IMR-90 (cell line): ENCODE measurements around the gene NRP2. TPM values are rescaled to one million over a fixed set of nuclear protein-coding genes. Genes with fewer than 3 reads are reported as not detected.

Experiments used
- ATAC-seq: fragments of 200-7000 bp; cut with Tn5 transposase; 2 replicates; pipeline ENCODE4 v1.9.1; 2020; ENCODE audit warnings: low read depth, mild to moderate bottlenecking, moderate library complexity
- BruUV-seq: library from RNA; stranded (reverse); fragments of 400-500 nt; replicated peaks from 2 replicates; lab custom pipeline; 2021; lab: Mats Ljungman, UMichigan
- CTCF ChIA-PET: fragments of 300-600 bp; formaldehyde crosslinking; extraction: SDS; loops from one replicate; lab custom pipeline; 2021; ENCODE audit warnings: antibody characterized with exemption; lab: Yijun Ruan, JAX
- POLR2A ChIA-PET: fragments of 300-600 bp; sonication (Branson Sonifier 250); formaldehyde crosslinking; loops from one replicate; lab custom pipeline; 2022; ENCODE audit warnings: antibody characterized with exemption; ENCODE audit not compliant: unreplicated experiment; lab: Charles Lee
- DNase-seq: peaks from one replicate; pipeline ENCODE4 v3.0.0; 2013
- H2AFZ ChIP-seq: replicated peaks from 2 replicates; pipeline ENCODE3; 2013; ENCODE audit warnings: low read length, mild to moderate bottlenecking; ENCODE audit not compliant: poor library complexity
- H2AK5ac ChIP-seq: 2 replicates; pipeline ENCODE4 v1.6.1; 2013; ENCODE audit warnings: low read depth, low read length, inconsistent platforms
- H2AK9ac ChIP-seq: replicated peaks from 2 replicates; pipeline ENCODE3; 2013; ENCODE audit warnings: mild to moderate bottlenecking, low read depth, low read length, moderate library complexity; ENCODE audit not compliant: poor library complexity
- H2BK120ac ChIP-seq: 2 replicates; pipeline ENCODE4 v1.6.1; 2013; ENCODE audit warnings: low read depth, low read length, inconsistent platforms
- H2BK15ac ChIP-seq: 3 replicates; pipeline ENCODE4 v1.6.1; 2013; ENCODE audit warnings: low read depth, low read length, inconsistent platforms
- H2BK20ac ChIP-seq: 2 replicates; pipeline ENCODE4 v1.6.1; 2013; ENCODE audit warnings: low read depth, mild to moderate bottlenecking, inconsistent platforms, low read length, moderate library complexity
- H2BK5ac ChIP-seq: 2 replicates; pipeline ENCODE4 v1.6.1; 2013; ENCODE audit warnings: mild to moderate bottlenecking, low read depth, low read length, inconsistent platforms; ENCODE audit not compliant: poor library complexity, severe bottlenecking
- H3K14ac ChIP-seq: replicated peaks from 2 replicates; pipeline ENCODE4 v1.6.1; 2013; ENCODE audit warnings: low read depth, low read length, inconsistent platforms
- H3K18ac ChIP-seq: 2 replicates; pipeline ENCODE4 v1.6.1; 2013; ENCODE audit warnings: low read depth, low read length, control low read depth
- H3K23ac ChIP-seq: 2 replicates; pipeline ENCODE4 v1.6.1; 2013; ENCODE audit warnings: low read depth, low read length, inconsistent platforms
- H3K27ac ChIP-seq: 2 replicates; pipeline ENCODE4 v1.5.1; 2013; ENCODE audit warnings: mild to moderate bottlenecking, control low read depth, low read length; ENCODE audit not compliant: insufficient read depth
- H3K27me3 ChIP-seq: 2 replicates; pipeline ENCODE4 v1.6.1; 2013; ENCODE audit warnings: low read length; ENCODE audit not compliant: control insufficient read depth, insufficient read depth
- H3K36me3 ChIP-seq: 2 replicates; pipeline ENCODE4 v1.6.1; 2013; ENCODE audit warnings: low read length, mixed read lengths; ENCODE audit not compliant: control insufficient read depth, insufficient read depth
- H3K4ac ChIP-seq: 2 replicates; pipeline ENCODE4 v1.6.1; 2013; ENCODE audit warnings: low read depth, low read length, inconsistent platforms
- H3K4me1 ChIP-seq: 2 replicates; pipeline ENCODE4 v1.6.1; 2013; ENCODE audit warnings: low read length, mixed read lengths; ENCODE audit not compliant: control insufficient read depth, insufficient read depth
- H3K4me2 ChIP-seq: 2 replicates; pipeline ENCODE4 v1.6.1; 2013; ENCODE audit warnings: low read depth, mild to moderate bottlenecking, control low read depth, low read length, moderate library complexity
- H3K4me3 ChIP-seq: 2 replicates; pipeline ENCODE4 v1.5.1; 2013; ENCODE audit warnings: low read depth, mild to moderate bottlenecking, control low read depth, low read length, moderate library complexity; ENCODE audit not compliant: insufficient read depth
- H3K56ac ChIP-seq: 2 replicates; pipeline ENCODE4 v1.6.1; 2013; ENCODE audit warnings: low read length, inconsistent platforms; ENCODE audit not compliant: insufficient read depth; ENCODE audit errors: extremely low read depth
- H3K79me1 ChIP-seq, 2 experiments: 2 replicates each; pipeline ENCODE4 v1.6.1; 2013; ENCODE audit warnings: low read length in 2 of 2, inconsistent platforms in 1 of 2, low read depth in 1 of 2
- H3K9ac ChIP-seq: 2 replicates; pipeline ENCODE4 v1.6.1; 2013; ENCODE audit warnings: low read depth, low read length, control low read depth
- H3K9me1 ChIP-seq: 2 replicates; pipeline ENCODE4 v1.6.1; 2013; ENCODE audit warnings: low read length, inconsistent platforms; ENCODE audit not compliant: insufficient read depth
- H3K9me3 ChIP-seq: 2 replicates; pipeline ENCODE4 v1.6.1; 2013; ENCODE audit warnings: low read length; ENCODE audit not compliant: control insufficient read depth, insufficient read depth
- H4K20me1 ChIP-seq: 2 replicates; pipeline ENCODE4 v1.6.1; 2013; ENCODE audit warnings: low read length, inconsistent platforms; ENCODE audit not compliant: insufficient read depth
- H4K5ac ChIP-seq: 2 replicates; pipeline ENCODE4 v1.6.1; 2013; ENCODE audit warnings: mild to moderate bottlenecking, low read depth, low read length, control low read depth
- H4K8ac ChIP-seq, 2 experiments: 2 replicates each; pipeline ENCODE4 v1.6.1; 2013; ENCODE audit warnings: low read depth in 2 of 2, low read length in 2 of 2, control low read depth in 1 of 2, inconsistent platforms in 1 of 2
- H4K91ac ChIP-seq: 2 replicates; pipeline ENCODE4 v1.6.1; 2013; ENCODE audit warnings: low read depth, low read length, inconsistent platforms; ENCODE audit not compliant: insufficient read depth
- CHD1 ChIP-seq: IDR thresholded peaks from 2 replicates; pipeline ENCODE4 v1.6.1; 2012; ENCODE audit warnings: low read depth, low read length, improper control_type of control experiment
- CTCF ChIP-seq: conservative IDR thresholded peaks from 2 replicates; pipeline ENCODE4 v1.5.1; 2012; ENCODE audit warnings: mild to moderate bottlenecking, low read depth, low read length, improper control_type of control experiment
- MAFK ChIP-seq: IDR thresholded peaks from 2 replicates; pipeline ENCODE4 v1.6.1; 2012; ENCODE audit warnings: low read depth, low read length, improper control_type of control experiment
- NFE2L2 ChIP-seq: fragments of 150-350 bp; IDR thresholded peaks from 2 replicates; pipeline ENCODE4 v1.6.1; 2016; ENCODE audit warnings: low read depth, mild to moderate bottlenecking, low read length
- POLR2A ChIP-seq: IDR thresholded peaks from 2 replicates; pipeline ENCODE4 v1.6.1; 2012; ENCODE audit warnings: mild to moderate bottlenecking, low read depth, low read length
- RCOR1 ChIP-seq: IDR thresholded peaks from 2 replicates; pipeline ENCODE4 v1.6.1; 2012; ENCODE audit warnings: mild to moderate bottlenecking, low read length, improper control_type of control experiment; ENCODE audit not compliant: insufficient replicate concordance
- WGBS, 2 experiments: methylation state at CpG; one replicate each; pipeline versions ENCODE4 v1.1.5 to v1.1.7; 2013; ENCODE audit warnings: missing lambda C conversion rate in 2 of 2; ENCODE audit not compliant: insufficient read length in 1 of 2; ENCODE audit errors: extremely low coverage in 2 of 2; 5-methylcytosine and 5-hydroxymethylcytosine counted together
- dilution Hi-C: fragments of 300-500 bp; cut with HindIII; formaldehyde crosslinking; loops from one replicate; pipeline ENCODE4 v1.14.3; 2018; ENCODE audit warnings: low sequenced_read_pairs; ENCODE audit not compliant: unreplicated experiment
- in situ Hi-C: fragments of 300-500 bp; cut with MboI; formaldehyde crosslinking; loops from 3 replicates; pipeline ENCODE4 v1.14.3; 2019; ENCODE audit warnings: low sequenced_read_pairs, inconsistent platforms, mixed read lengths
- intact Hi-C: fragments of 100-400 bp; cut with micrococcal nuclease; formaldehyde crosslinking; loops from 2 replicates; pipeline ENCODE4 v1.10.0; 2022
- polyA plus RNA-seq, 3 experiments: library from polyadenylated mRNA; depleted of rRNA; stranded (reverse); fragments of >200 nt; gene quantifications; 2 replicates each; pipeline ENCODE4 v1.2.3, GENCODE V29; 2012; ENCODE audit warnings: low replicate concordance in 1 of 3
- total RNA-seq: library from RNA; depleted of rRNA; stranded (reverse); fragments of >200 nt; gene quantifications from 2 replicates; pipeline ENCODE4 v1.2.3, GENCODE V29; 2012

Gene NRP2
- total and polyA plus RNA-seq, 2 of the 4 experiments (the other 2 are of a cell fraction) = 46.4 to 51.3 TPM

- H2BK20ac ChIP-seq = no peak overlapping the region
- H3K4me2 ChIP-seq = no peak overlapping the region
- no TSS peak for BruUV-seq
- no peak overlapping the region for H4K8ac ChIP-seq
- no CpG with 5 or more reads among the region's 4 CpGs for WGBS, 2 experiments
- H3K4ac ChIP-seq = no peak overlapping the region
- H3K27ac ChIP-seq = no peak overlapping the region
- H3K14ac ChIP-seq = no peak overlapping the region
- in situ Hi-C loops (no loop called here), intact Hi-C loops (no loop called here), dilution Hi-C loops (no loop called here)
- H3K9me1 ChIP-seq = peaks cover 13% of the 10 kb centered on the region
- no peak overlapping the region for H3K23ac ChIP-seq
- ChIA-PET POLR2A (no interaction called here), CTCF (interaction anchor here (0.6 to 2.9 kb wide), 6 partner anchors 11 to 763 kb away, joined by 3 to 9 read pairs (median 4); no protein-coding TSS in a partner anchor)
- TF ChIP-seq CTCF (no peak), CHD1 (no peak), RCOR1 (no peak), MAFK (no peak), NFE2L2 (no peak), POLR2A (no peak)
- H3K27me3 ChIP-seq = no peaks in the 10 kb centered on the region
- peaks cover 11% of the 10 kb centered on the region for H3K4me1 ChIP-seq
- 0 out of 2 replicates have a peak overlapping the region, but pooled peaks have one; percentile 63 for H2AK5ac ChIP-seq
- peaks cover 38% of the 10 kb centered on the region for H3K36me3 ChIP-seq
- no peak overlapping the region for H2AFZ ChIP-seq
- H2BK120ac ChIP-seq = no peak overlapping the region
- no peaks in the 10 kb centered on the region for H4K20me1 ChIP-seq
- H2BK15ac ChIP-seq = no peak overlapping the region
- no peak for ATAC-seq
- no peak overlapping the region for H2BK5ac ChIP-seq
- H3K4me3 ChIP-seq = no peak overlapping the region
- H3K9ac ChIP-seq = no peak overlapping the region
- no peak overlapping the region for H2AK9ac ChIP-seq
- H3K56ac ChIP-seq = no peak overlapping the region
- no peak for DNase-seq
- no peak overlapping the region for H4K5ac ChIP-seq
- no peak overlapping the region for H4K91ac ChIP-seq
- H3K79me1 ChIP-seq = peaks cover 4 to 16% of the 10 kb centered on the region in 2 experiments; a peak in 3 of 4 replicates
- no peaks in the 10 kb centered on the region for H3K9me3 ChIP-seq
- H3K18ac ChIP-seq = no peak overlapping the region
Observed at GRCh38 chr2:205719847-205720246, 37.5 kb downstream of the NRP2 start.
